ENCODE measurements around the gene C3orf52.
A peak's percentile ranks its signal among the peaks of the same experiment; 100 is the strongest.

C3orf52 gene

DNA sequence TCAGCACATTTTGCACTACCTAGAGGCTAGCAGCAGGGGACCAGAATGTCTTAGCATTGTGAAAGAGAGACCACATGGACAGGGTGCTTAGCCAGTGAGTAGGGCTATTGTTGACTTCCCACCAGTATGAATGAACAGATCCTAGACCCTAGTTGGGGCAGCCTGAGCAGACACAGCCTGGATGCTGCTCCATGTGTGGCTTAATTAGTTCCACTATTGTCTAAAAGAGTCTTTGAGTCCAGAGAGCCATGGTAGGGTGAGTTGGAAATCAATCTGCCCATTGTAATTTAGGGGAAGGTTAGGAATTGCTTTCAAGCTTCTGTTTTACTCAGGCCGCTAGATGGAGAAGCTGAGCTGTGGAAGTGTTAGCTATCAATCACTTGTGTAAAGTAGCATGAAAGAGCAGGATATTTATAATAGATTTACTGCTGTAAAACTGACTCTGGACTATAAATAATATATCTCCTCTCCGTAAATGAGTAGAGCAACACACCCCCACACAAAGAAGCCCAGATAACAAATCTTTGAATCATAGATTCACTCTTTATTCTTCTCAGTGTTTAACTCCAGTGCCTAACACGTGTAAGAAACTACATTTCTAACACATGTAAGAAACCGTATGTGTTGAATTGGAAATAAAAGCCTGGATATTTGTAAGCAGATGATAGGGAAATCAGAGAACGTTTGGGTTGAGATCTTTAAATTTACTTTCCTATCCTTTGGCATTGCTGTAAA is 50.9 kb downstream of the C3orf52 start:
- peak; percentile 54 for DNase-seq

GRCh38 chr3:112137781-112138180 is 51.6 kb downstream of the C3orf52 start:
- DNase-seq: peak; percentile 22

- no peak for DNase-seq
Measured at GRCh38 chr3:112138219-112138969, 52.2 kb downstream of the C3orf52 start.

GRCh38 chr3:112140584-112140983 is 54.4 kb downstream of the C3orf52 start:
- DNase-seq: no peak

DNA sequence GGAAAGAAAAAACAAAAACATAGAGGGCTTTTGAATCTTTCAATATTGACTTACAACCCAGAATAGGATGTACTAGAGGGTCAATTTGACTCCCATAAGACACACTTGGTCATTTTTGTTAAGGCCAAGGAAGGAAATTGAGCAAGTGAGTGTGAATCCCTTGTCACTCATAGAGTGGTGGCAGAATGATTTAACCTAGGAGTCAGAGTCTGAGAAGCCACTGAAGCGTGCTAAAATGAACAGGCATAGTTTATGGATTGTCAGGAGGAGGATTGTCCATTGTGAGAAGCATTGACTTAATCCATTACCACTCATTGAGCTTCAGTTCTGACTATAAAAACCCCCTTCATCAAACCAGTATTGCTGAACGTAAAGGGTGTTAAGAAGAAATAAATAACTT is 55.1 kb downstream of the C3orf52 start:
- DNase-seq: no peak

GRCh38 chr3:112143251-112143650 is 57.1 kb downstream of the C3orf52 start:
- no peak for DNase-seq

GRCh38 chr3:112143689-112144088 is 57.5 kb downstream of the C3orf52 start:
- no peak for DNase-seq

GRCh38 chr3:112149136-112149535 is 62.9 kb downstream of the C3orf52 start:
- DNase-seq: no peak

GRCh38 chr3:112167758-112168157 is 81.6 kb downstream of the C3orf52 start:
- no peak for DNase-seq

Measured in inflammatory macrophage treated with lipopolysaccharide for 4 hours (primary cell).